Spleen (tissue), 7 donors: Measurements from ENCODE around the gene HCK.

Experiments used
- CTCF ChIP-seq, 11 experiments: fragments of 200-600 bp in 7 of 11; fragments of 450-650 bp in 4 of 11; sonication (generic) in 4 of 11; IDR thresholded peaks in 8 of 11; conservative IDR thresholded peaks in 3 of 11; 1 replicate in 7 of 11; 2 replicates in 4 of 11; pipeline versions ENCODE4 v1.4.0 to v1.8.0; 2016 to 2021; ENCODE audit warnings: antibody characterized with exemption in 11 of 11, inconsistent platforms in 4 of 11, mild to moderate bottlenecking in 1 of 11
- POLR2A ChIP-seq, 3 donors: fragments of 450-650 bp; IDR thresholded peaks; one replicate each; pipeline ENCODE4 v1.5.1; 2017; ENCODE audit warnings: antibody characterized with exemption in 3 of 3, mild to moderate bottlenecking in 1 of 3
- POLR2AphosphoS5 ChIP-seq, 3 donors: sonication (generic); formaldehyde crosslinking; IDR thresholded peaks; one replicate each; pipeline ENCODE4 v1.5.1; 2017; ENCODE audit warnings: antibody characterized with exemption in 3 of 3
- donor health status: DM: no; HTN: no; CAD: no; lungs with moderate emphysema.
- donor health status: DM: no; HTN: no; CAD: no.
- donor health status: DM: no; HTN: no; CAD: no.

- TF ChIP-seq POLR2AphosphoS5 (IDR thresholded peaks at IDR 0.05): no peak
- TF ChIP-seq CTCF (IDR thresholded peaks at IDR 0.05 in 8 of 11, conservative IDR thresholded peaks at IDR 0.05 in 3 of 11): no peak
- TF ChIP-seq POLR2A (IDR thresholded peaks at IDR 0.05): no peak
Measured at GRCh38 chr20:32111156-32111686, 59.2 kb downstream of the HCK start.
